ENCODE measurements around the gene GARIN5A.

The GARIN5A gene

GRCh38 chr19:50432221-50433028 lies 44.2 kb downstream of the GARIN5A start, which contains the start of gene MYBPC2:
TSS of gene MYBPC2 (plus strand) at chr19:50432892. CDS start at chr19:50432954, 62 bp downstream.
- no peak for DNase-seq

GRCh38 chr19:50431343-50432220 lies 45.1 kb downstream of the GARIN5A start:
- peak; percentile 84 for DNase-seq

GRCh38 chr19:50430888-50431342 lies 45.7 kb downstream of the GARIN5A start:
- DNase-seq: no peak

DNA sequence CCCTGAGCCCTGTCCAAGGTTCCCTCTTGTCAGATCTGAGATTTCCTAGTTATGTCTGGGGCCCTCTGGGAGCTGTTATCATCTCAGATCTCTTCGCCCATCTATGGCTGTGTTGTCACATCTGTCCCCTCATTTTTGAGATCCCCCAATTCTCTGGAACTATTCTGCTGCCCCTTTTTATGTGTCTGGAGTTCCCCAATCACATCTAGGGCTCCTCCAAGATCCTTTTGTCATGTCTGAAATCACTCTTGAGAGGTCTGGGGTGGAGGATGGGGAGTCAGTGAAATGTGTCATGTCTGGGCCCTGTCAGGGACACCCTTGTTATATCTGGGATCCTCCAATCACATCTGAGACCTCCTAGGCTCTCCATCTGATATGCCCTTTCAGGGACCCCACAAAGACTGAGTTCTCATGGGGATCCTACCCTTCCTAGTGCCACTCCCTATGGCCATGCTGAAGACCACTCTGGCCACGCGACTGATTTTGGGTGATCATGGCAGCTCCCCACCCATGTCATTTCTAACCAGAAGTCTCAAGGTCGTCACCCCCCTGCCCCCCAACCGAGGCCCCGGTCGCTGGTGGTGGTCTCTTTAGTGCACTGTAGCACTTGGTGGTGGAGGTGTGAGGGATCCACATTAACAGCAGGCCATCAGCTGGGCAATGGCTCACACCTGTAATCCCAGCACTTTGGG lies 47.7 kb downstream of the GARIN5A start:
- DNase-seq: no peak

- DNase-seq: peak; percentile 53
Measured at GRCh38 chr19:50427997-50428425, 48.6 kb downstream of the GARIN5A start.

DNA sequence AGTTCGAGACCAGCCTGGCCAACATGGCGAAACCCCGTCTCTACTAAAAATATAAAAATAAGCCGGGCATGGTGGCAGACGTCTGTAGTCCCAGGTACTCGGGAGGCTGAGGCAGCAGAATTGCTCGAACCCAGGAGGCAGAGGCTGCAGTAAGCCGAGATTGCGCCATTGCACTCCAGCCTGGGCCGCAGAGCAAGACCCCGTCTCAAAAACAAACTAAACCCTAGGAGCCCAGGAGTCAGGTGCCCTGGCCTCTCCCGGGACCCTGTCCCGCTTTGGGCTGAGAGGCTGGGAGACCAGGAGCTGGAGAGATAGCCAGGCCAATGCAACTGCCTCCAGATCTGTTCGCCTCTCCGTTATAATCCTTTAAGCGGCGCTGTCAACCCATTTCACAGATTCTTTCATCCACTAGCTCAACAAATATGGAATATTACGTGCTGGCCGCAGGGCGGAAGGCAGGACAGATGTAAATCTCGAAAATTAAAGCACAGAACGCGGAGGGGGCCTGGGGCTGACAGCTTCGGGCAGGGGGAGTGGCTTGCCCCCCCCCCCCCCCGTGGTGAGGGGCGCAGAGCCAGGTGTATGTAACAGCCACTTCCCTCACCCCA lies 49.2 kb downstream of the GARIN5A start:
- no peak for DNase-seq

- no peak for DNase-seq
Measured at GRCh38 chr19:50425581-50425980, 51.1 kb downstream of the GARIN5A start.

DNA sequence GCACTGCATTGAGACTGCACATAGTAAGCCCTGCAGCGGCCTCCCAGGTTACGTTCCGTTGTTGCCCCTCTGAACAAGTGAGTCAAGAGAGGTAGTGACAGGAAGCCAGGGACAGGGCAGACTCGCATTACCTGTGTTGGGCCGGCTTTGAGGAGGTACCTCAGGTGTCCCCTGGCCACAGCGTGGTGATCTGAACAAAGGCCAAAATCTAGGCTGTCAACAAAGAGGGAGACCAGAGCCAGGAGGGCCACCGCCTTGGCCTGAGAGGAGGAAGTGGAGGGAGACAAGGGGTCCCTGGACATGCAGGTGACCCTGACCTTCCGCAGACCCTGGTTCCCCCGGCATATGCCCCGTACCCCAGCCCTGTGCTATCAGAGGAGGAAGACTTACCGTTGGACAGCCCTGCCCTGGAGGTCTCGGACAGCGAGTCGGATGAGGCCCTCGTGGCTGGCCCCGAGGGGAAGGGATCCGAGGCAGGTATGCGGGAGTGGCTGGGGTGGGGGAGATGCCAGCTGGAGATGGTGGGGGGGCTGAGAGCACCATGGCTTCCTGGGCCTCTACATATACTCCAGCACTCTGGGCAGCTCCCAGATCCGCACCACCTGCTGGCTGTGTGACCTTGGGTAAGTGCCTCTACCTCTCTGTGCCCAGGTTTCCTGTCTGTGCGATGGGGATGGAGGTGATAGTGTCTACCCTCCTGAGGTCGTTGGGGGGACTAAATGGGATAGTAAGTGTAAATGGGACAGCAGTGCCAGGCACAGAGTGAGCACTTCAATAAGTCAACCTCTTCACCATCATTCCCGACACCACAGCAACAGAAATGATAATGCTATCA lies 53.2 kb downstream of the GARIN5A start:
- DNase-seq: no peak

- DNase-seq: no peak
Measured at GRCh38 chr19:50422397-50423278, 54.0 kb downstream of the GARIN5A start.

- DNase-seq: no peak
Measured at GRCh38 chr19:50420808-50421207, 55.8 kb downstream of the GARIN5A start.

GRCh38 chr19:50420127-50420526 lies 56.5 kb downstream of the GARIN5A start:
- no peak for DNase-seq

DNA sequence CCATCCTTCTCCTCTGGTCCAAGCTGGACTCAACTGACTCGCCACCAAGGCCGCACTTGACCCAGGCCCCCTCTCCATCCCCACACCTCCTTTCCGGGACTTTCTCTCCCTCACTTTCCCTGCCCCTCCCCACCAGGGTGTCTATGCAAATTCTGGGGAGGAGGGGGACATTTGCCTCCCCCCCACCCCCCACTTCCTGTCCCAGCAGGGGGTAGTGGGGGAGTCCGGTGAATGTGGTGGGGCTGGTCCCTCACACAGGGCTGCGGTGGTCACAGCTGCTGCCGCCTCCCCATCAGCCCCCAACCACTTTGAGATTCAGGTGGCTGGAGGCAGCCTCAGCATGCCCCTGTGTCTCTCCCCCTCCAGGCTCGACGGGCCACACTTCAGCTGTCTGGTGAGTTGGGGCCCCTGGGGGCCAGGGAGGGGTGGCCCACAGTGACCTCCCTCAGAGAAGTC lies 57.0 kb downstream of the GARIN5A start:
- no peak for DNase-seq

- no peak for DNase-seq
Measured at GRCh38 chr19:50419022-50419579, 57.5 kb downstream of the GARIN5A start.

- DNase-seq: no peak
Measured at GRCh38 chr19:50418176-50419021, 58.2 kb downstream of the GARIN5A start, which contains the start of gene SPIB. TSS of gene SPIB (plus strand) at chr19:50418938. CDS start at chr19:50418963, 25 bp downstream.

- no peak for DNase-seq
Measured at GRCh38 chr19:50417111-50418081, 59.3 kb downstream of the GARIN5A start.
